Dendritic cell treated with granulocyte-macrophage colony-stimulating factor and Interleukin-4, amounts not matched to agents 40 ng/mL and 50 ng/mL, for 4 days (primary cell): ENCODE data around the gene RASL12.
"Not testable (repeated sequence)": the region's sequence is repeated elsewhere in the genome, so short reads cannot be mapped to it uniquely, and the experiment has no call there.

Source experiments
- H3K27ac Mint-ChIP-seq: one replicate; pipeline ENCODE4 v1.8.0; 2022; ENCODE audit warnings: mild to moderate bottlenecking, mixed read lengths
- H3K27me3 Mint-ChIP-seq: one replicate; pipeline ENCODE4 v1.8.0; 2022; ENCODE audit warnings: mild to moderate bottlenecking, mixed read lengths
- H3K36me3 Mint-ChIP-seq: one replicate; pipeline ENCODE4 v1.8.0; 2022; ENCODE audit warnings: low read depth, mixed read lengths
- H3K4me1 Mint-ChIP-seq: one replicate; pipeline ENCODE4 v1.8.0; 2022; ENCODE audit warnings: low read depth, mixed read lengths
- H3K4me3 Mint-ChIP-seq: one replicate; pipeline ENCODE4 v1.8.0; 2022; ENCODE audit warnings: mild to moderate bottlenecking, moderate library complexity, mixed read lengths
- H3K9me3 Mint-ChIP-seq: one replicate; pipeline ENCODE4 v1.8.0; 2022; ENCODE audit warnings: mixed read lengths
- intact Hi-C: fragments of 100-400 bp; cut with micrococcal nuclease; formaldehyde crosslinking; loops from one replicate; pipeline ENCODE4 v1.15.0; 2022

The RASL12 gene

GRCh38 chr15:65067645-65068402 lies at the start of gene RASL12:
RASL12 (minus strand) TSS chr15:65067991; CDS start chr15:65067835, 156 bp downstream.
- intact Hi-C loops, result no loop called here
- Mint-ChIP-seq H3K4me3 (no peak within 1 kb of the TSS), H3K4me1 (peaks cover 6% of the 10 kb centered on the region), H3K27me3 (peaks cover 60% of the 10 kb centered on the region), H3K9me3 (no peaks in the 10 kb centered on the region), H3K36me3 (no peaks in the 10 kb centered on the region), H3K27ac (no peak within 1 kb of the TSS)

- Mint-ChIP-seq H3K4me3 (no peak overlapping the region), H3K27ac (no peak overlapping the region), H3K36me3 (peaks cover 86% of the 10 kb centered on the region), H3K9me3 (no peaks in the 10 kb centered on the region), H3K4me1 (no peaks in the 10 kb centered on the region), H3K27me3 (no peaks in the 10 kb centered on the region)
- intact Hi-C loops, result no loop called here
These were observed 47.8 kb upstream of the RASL12 start for GRCh38 chr15:65115542-65115941.

GRCh38 chr15:65115086-65115485 lies 47.3 kb upstream of the RASL12 start, which contains the start of gene UBAP1L:
UBAP1L (minus strand) TSS chr15:65115200; CDS start chr15:65106215, 8,985 bp downstream.
- Mint-ChIP-seq H3K4me3 (no peak within 1 kb of the TSS), H3K36me3 (peaks cover 82% of the 10 kb centered on the region), H3K27ac (no peak within 1 kb of the TSS), H3K27me3 (no peaks in the 10 kb centered on the region), H3K4me1 (no peaks in the 10 kb centered on the region), H3K9me3 (no peaks in the 10 kb centered on the region)
- intact Hi-C loops, result no loop called here

- intact Hi-C loops, result no loop called here
- Mint-ChIP-seq H3K36me3 (peaks cover 68% of the 10 kb centered on the region), H3K27me3 (no peaks in the 10 kb centered on the region), H3K4me1 (no peaks in the 10 kb centered on the region), H3K4me3 (no peak overlapping the region), H3K27ac (no peak overlapping the region), H3K9me3 (no peaks in the 10 kb centered on the region)
These were observed 43.0 kb upstream of the RASL12 start for GRCh38 chr15:65110676-65111292.

- peaks cover 8% of the 10 kb centered on the region for H3K4me1 Mint-ChIP-seq
- H3K36me3 Mint-ChIP-seq, result peaks cover 74% of the 10 kb centered on the region
- intact Hi-C loops, result no loop called here
- H3K27me3 Mint-ChIP-seq, result no peaks in the 10 kb centered on the region
- H3K27ac Mint-ChIP-seq, result no peak overlapping the region
- no peak overlapping the region for H3K4me3 Mint-ChIP-seq
- no peaks in the 10 kb centered on the region for H3K9me3 Mint-ChIP-seq
These were observed 38.3 kb upstream of the RASL12 start for GRCh38 chr15:65106011-65106590.

GRCh38 chr15:65105038-65105437 lies 37.2 kb upstream of the RASL12 start:
- intact Hi-C loops, result no loop called here
- Mint-ChIP-seq H3K36me3 (peaks cover 80% of the 10 kb centered on the region), H3K27ac (no peak overlapping the region)

GRCh38 chr15:65102912-65103311 lies 35.1 kb upstream of the RASL12 start:
- Mint-ChIP-seq H3K27ac (no peak overlapping the region), H3K36me3 (peaks cover 94% of the 10 kb centered on the region), H3K9me3 (no peaks in the 10 kb centered on the region), H3K4me3 (no peak overlapping the region), H3K27me3 (no peaks in the 10 kb centered on the region), H3K4me1 (peaks cover 16% of the 10 kb centered on the region)
- intact Hi-C loops, result loop anchor here (5.0 kb wide), 1 partner anchor 371 kb away; no protein-coding TSS in a partner anchor

More at GRCh38 chr15:65105038-65105437, 37.2 kb upstream of the RASL12 start:
- Mint-ChIP-seq H3K4me1 (peaks cover 16% of the 10 kb centered on the region), H3K4me3 (no peak overlapping the region), H3K27me3 (no peaks in the 10 kb centered on the region), H3K9me3 (no peaks in the 10 kb centered on the region)

- intact Hi-C loops, result loop anchor here (1.0 to 5.0 kb wide), 3 partner anchors 48 to 370 kb away; no protein-coding TSS in a partner anchor
- peak overlapping the region; percentile 30 for H3K4me3 Mint-ChIP-seq
- peaks cover 16% of the 10 kb centered on the region for H3K4me1 Mint-ChIP-seq
- no peaks in the 10 kb centered on the region for H3K27me3 Mint-ChIP-seq
- H3K9me3 Mint-ChIP-seq, result no peaks in the 10 kb centered on the region
- H3K36me3 Mint-ChIP-seq, result peaks cover 94% of the 10 kb centered on the region
- peak overlapping the region; percentile 84 for H3K27ac Mint-ChIP-seq
These were observed 34.3 kb upstream of the RASL12 start for GRCh38 chr15:65101891-65102708.

GRCh38 chr15:65101411-65101890 lies 33.7 kb upstream of the RASL12 start:
- H3K27ac Mint-ChIP-seq, result peak overlapping the region; percentile 84
- H3K36me3 Mint-ChIP-seq, result peaks cover 96% of the 10 kb centered on the region
- peaks cover 16% of the 10 kb centered on the region for H3K4me1 Mint-ChIP-seq

GRCh38 chr15:65100442-65100841 lies 32.7 kb upstream of the RASL12 start:
- peaks cover 16% of the 10 kb centered on the region for H3K4me1 Mint-ChIP-seq
- intact Hi-C loops, result loop anchor here (2.0 to 5.0 kb wide), 2 partner anchors 68 to 368 kb away; no protein-coding TSS in a partner anchor
- H3K9me3 Mint-ChIP-seq, result no peaks in the 10 kb centered on the region
- no peak overlapping the region for H3K27ac Mint-ChIP-seq
- no peak overlapping the region for H3K4me3 Mint-ChIP-seq
- no peaks in the 10 kb centered on the region for H3K27me3 Mint-ChIP-seq
- H3K36me3 Mint-ChIP-seq, result peaks cover 86% of the 10 kb centered on the region

More at GRCh38 chr15:65101411-65101890, 33.7 kb upstream of the RASL12 start:
- Mint-ChIP-seq H3K9me3 (no peaks in the 10 kb centered on the region), H3K27me3 (no peaks in the 10 kb centered on the region), H3K4me3 (peak overlapping the region; percentile 52)
- intact Hi-C loops, result loop anchor here (1.0 to 5.0 kb wide), 3 partner anchors 47 to 369 kb away; no protein-coding TSS in a partner anchor

- intact Hi-C loops, result loop anchor here (2.0 to 5.0 kb wide), 2 partner anchors 67 to 368 kb away; no protein-coding TSS in a partner anchor
- Mint-ChIP-seq H3K36me3 (peaks cover 80% of the 10 kb centered on the region), H3K4me1 (peaks cover 16% of the 10 kb centered on the region)
- H3K27ac Mint-ChIP-seq, H3K9me3 Mint-ChIP-seq, H3K27me3 Mint-ChIP-seq, H3K4me3 Mint-ChIP-seq: not testable (repeated sequence)
These were observed 32.0 kb upstream of the RASL12 start for GRCh38 chr15:65099801-65100200.

GRCh38 chr15:65099336-65099735 lies 31.5 kb upstream of the RASL12 start:
- Mint-ChIP-seq H3K36me3 (peaks cover 78% of the 10 kb centered on the region), H3K27me3 (no peaks in the 10 kb centered on the region), H3K4me1 (peaks cover 16% of the 10 kb centered on the region), H3K9me3 (no peaks in the 10 kb centered on the region), H3K27ac (no peak overlapping the region), H3K4me3 (no peak overlapping the region)
- intact Hi-C loops, result no loop called here

- H3K27me3 Mint-ChIP-seq, result no peaks in the 10 kb centered on the region
- intact Hi-C loops, result no loop called here
- H3K4me3 Mint-ChIP-seq, result no peak overlapping the region
- peaks cover 75% of the 10 kb centered on the region for H3K36me3 Mint-ChIP-seq
- no peak overlapping the region for H3K27ac Mint-ChIP-seq
- no peaks in the 10 kb centered on the region for H3K9me3 Mint-ChIP-seq
- H3K4me1 Mint-ChIP-seq, result peaks cover 16% of the 10 kb centered on the region
These were observed 30.0 kb upstream of the RASL12 start for GRCh38 chr15:65097651-65098263.
